ENCODE results near the gene EHD4.
A peak's percentile ranks its signal among the peaks of the same experiment; 100 is the strongest.

Gene EHD4

GRCh38 chr15:41994772-41995475 lies 22.6 kb upstream of the EHD4 start:
- DNase-seq, result no peak

GRCh38 chr15:41994171-41994650 lies 21.9 kb upstream of the EHD4 start:
- DNase-seq, result no peak

DNA sequence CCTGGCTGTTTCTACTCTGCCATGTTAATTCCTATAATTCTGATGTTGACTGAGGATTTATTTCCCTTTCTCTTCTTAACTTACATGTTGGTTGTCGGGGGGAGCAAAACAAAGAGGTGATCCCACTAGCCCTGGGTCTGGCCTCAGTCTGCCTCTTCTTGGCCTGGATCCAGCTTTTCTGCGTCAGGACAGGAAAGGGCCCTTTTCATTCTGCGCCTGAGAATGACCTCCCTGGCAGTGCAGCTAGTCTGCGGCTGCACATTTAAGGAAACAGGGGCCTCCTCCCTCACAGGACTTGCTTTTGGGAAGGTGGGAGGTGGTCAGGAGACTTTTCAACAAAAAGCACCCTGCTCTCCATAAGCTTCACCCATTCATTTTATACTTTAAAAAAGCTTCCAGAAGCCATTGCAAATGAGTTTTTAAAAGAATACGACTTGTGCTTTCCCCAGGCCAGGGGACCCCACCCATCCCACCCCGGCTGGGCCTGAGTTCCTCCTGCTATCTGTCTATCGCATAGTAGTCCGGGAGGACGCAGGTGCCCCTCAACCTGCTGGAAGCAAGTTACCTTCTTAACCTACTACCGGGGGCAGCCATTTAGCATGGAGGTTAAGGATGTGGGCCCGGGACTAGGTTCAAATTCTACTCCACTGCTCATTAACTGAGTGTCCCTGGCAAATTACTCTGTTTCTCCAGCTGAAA lies 21.3 kb upstream of the EHD4 start:
- peak in 1 of 2 experiments; percentile 16 for DNase-seq

GRCh38 chr15:41992803-41993190 lies 20.4 kb upstream of the EHD4 start:
- no peak for DNase-seq

- DNase-seq, result no peak
These were observed 19.9 kb upstream of the EHD4 start for GRCh38 chr15:41992151-41992802.

- DNase-seq, result no peak
These were observed 18.3 kb upstream of the EHD4 start for GRCh38 chr15:41990691-41991090.

DNA sequence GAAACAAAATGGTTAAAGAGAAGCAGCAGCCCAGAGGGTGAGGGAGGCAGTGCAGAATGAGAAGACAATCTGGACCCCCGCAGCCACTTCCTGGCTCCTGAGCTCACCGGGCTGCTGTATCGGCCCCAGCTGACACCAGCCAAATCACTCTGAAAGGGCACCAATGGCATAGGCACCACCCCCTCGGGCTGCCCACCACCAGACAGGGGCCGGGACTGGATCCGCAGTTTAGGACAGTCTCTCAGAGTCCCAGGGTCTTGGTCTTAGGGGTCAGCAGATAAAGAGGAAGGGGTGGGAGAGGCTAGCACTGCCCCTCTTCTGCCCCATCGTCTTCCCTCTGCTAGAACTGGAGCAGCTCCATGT lies 17.9 kb upstream of the EHD4 start:
- DNase-seq, result no peak

DNA sequence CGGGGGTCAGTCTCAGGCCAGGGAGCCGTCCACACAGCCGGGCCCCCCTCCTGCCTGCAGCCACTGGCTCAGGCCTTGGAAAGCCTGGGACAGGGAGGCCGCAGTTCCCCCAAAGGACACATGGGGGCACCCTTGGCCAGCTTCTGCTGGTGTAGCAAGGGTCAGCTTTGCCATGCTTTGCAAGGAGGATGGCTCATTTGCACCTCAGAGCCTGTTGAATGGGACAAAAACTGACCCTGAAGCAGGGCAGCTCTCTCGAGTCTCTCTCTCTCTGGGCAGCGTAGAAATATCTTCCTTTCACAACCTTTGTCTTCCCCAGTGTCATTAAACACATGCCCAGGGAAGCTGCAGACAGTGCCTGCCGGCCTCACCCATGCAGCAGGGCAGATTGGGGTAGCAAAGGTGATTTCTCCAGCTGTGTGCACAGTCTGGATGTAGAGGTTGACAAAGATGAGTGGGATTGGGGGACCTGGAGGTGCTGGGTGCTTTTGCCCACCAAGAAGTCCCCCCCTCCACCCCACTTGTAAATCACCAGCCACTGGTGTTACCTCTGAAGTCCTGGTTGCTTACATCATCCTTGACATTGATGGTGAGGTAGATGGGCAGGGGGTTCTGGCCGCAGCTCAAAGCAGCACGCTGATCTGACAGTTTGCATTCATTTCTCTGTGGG lies 17.4 kb upstream of the EHD4 start:
- peak; percentile 58 to 65 for DNase-seq

DNA sequence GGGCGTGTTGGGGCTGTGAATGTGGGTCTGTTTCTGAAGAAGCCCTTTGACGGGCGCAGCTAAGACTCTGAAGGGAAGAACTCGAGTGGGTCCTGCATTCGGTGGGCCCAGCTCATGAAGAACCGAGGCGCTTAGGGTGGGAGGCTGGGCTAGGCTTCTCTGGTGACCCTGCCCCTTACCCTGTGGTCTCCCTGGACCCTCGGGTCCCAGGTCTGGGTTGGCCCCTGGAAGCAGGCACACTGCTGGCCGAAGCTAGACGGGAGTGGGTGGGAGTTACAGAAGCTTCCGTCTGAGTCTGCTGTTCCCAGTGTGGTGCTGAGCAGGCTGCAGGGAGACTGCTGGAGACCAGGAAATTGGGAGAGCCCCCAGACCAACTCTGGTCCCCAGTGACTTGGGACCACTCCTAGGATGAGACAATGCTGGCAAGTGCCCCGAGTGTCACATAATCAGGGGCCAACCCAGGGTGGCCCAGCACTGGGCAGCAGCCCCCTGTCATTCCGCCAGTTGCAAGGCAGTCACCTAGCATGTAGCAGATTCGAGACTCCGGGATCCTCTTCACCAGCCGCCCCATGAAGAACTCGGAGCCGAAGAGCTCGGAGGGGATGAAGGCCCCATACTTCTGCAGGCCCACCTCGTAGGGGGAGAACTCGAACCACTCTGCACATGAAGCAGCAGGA lies 16.7 kb upstream of the EHD4 start:
- DNase-seq, result no peak

DNA sequence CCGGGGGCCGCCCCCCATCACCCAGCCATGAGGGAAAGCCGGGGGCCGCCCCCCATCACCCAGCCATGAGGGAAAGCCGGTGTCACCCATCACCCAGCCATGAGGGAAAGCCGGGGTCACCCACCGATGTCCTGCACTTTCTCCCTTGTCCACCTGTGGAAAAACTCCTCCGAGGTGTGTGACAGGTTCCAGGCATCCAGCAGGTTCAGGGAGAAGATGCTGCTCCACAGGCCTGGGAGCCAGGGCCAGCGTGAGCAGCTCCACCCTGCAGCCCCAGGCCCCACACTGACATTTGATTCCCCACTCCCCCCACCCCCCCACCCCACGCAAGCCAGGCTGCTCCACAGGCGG lies 15.5 kb upstream of the EHD4 start:
- no peak for DNase-seq

DNA sequence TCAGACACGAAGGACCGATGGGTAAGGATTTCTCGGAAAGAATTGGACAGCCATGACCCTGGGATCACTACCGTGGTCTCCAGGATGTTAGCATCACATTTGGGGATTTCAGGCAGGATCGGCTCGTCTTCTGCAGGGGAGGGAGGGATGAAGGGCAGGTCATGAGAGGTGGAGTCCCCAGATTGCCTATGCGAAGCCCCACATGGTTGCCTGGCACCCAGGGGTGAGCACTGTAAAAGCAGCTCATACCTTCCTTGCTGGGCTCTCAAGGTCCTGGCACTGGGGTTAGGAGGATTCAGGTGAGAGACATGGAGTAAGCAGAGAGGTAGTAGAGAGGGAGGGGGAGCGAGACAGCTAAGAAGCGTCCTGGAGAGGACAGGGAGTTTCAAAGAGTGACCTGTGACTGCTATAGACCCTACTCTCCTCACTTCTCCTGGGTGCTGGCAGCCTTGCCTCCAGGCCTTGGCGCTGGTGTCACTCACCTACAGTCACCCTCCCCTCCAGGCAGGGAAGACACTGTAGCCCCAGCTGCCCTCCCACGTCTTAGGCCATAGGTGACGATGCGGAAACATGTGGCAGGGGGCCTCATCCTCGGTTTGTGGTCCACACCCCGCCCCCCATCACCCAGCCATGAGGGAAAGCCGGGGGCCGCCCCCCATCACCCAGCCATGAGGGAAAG lies 15.0 kb upstream of the EHD4 start:
- DNase-seq, result no peak

DNA sequence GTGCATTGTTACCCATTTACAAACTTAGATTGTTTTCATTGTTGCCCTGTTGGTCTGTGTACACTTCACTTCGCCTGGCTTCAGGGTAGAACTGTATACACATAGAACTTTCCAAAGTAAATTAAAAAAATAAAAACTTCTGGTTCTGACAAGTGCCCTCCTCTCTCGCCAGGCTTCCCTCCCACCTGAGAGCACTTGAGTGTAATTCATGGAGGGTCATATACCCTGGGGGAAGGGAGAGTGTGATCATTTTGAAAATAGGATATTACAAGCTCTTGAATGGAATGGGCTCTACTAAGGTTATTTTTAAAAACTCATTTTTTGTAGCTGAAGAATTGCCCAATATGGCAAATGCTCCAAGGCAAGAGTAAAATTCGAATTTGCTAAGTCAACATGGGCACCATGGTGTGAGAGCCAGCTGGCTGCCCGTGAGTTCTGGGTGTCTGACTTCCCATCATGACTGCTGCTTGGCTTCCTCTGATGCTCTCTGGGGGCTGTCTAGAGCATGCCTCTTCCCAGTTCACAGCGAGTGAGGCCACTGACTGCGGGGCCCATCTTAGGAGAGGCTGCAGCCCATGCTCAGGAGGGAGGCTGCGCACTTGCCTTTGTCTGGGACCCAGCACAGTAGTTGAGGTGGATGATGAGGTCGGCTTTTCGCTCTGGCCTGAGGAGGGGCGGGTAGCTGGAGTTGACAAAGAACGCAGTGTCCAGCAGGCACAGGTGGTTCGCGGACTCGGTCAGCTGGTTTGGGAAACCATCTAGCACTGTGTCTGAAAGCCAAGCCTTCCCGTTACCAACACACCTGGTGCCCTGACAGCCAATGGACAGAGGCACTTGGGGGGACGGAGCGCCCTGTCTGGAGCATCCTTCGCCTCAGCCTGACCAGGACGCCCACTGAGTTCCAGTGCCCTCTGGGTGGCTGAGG lies 13.1 kb upstream of the EHD4 start:
- DNase-seq, result no peak

DNA sequence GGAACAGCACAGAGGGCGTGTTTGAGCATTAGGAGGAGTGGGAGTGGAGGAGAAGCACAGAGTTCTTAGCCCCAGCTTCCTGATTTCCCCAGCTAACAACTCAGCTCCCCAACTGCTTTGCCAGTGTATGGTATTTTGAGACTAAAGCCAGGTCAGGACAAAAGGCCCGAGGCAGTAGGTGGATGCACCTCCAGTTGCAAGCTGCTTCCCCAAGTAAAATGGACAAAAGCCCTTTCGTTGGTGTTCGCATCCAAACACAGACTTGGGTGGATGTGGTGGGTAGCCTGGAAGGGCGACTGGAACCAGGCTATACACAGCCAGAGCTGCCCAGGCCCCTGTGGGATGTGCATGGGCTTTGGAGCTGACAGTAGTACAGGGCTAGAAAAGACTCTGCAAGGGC lies 12.3 kb upstream of the EHD4 start:
- DNase-seq, result no peak

GRCh38 chr15:41983621-41984571 lies 11.5 kb upstream of the EHD4 start:
- DNase-seq, result no peak

DNA sequence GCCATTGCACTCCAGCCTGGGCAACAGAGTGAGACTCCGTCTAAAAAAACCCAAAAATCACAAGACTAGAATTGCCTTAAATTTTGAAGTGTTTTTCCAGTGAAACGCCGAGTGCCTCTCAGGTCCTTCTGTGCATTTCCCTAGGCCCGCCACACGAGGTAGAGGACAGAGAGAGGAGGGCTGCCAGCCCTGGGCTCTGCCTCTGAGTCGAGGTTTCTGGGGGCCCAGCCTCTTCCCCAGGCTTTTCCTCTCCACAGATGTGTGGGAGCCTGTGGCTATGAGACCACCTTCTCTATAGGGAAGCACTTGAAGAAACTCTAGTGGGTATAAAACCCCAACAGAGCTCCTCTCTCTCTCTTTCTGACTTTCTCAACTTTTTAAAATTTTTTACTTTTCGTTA lies 10.9 kb upstream of the EHD4 start:
- no peak for DNase-seq

DNA sequence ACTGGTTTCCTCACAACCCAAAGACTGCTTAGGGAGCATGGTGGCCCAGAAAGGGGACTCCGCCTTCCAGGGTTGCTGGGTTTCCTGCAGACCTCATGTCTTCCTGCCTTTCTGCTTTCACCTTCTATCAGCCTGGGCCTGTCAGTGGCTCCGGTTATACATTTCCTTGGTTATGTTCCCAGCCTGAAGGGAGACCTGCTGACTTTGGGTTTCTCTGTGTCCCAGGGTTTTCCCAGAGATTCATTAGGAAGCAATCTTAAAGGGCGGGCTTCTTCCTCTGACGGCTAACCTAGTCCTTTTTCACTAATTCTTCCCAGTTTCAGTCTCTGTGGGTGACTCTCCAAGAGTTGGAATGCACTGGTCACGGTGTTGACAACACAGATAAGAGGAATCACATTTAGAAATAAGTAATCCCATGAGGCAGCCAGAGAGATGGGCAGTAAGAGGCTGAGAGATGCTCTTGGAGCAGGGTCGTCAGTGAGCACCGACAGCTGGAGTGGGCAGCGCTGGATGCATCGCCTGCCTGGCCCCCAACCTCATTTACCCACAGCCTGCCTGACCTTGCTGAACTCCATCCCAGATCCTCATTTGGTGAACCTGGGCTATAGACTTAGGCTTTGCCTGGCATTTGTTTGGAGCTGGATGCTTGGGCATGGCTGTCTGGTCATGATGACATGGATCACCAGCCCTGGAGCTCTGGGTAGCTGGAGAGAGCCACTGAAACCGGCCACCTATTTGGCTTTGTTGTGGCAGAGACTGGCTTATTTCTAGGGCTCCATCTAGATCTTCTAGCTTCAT lies 10.0 kb upstream of the EHD4 start:
- no peak for DNase-seq

- no peak for DNase-seq
These were observed 9.2 kb upstream of the EHD4 start for GRCh38 chr15:41981371-41982132.

GRCh38 chr15:41980654-41981323 lies 8.4 kb upstream of the EHD4 start:
- no peak for DNase-seq
